Measurements from ENCODE around the gene STX5.
"Not testable (repeated sequence)": the region's sequence is repeated elsewhere in the genome, so short reads cannot be mapped to it uniquely, and the experiment has no call there.

The STX5 gene

GRCh38 chr11:62854825-62855570, 23.1 kb upstream of the STX5 start:
- DNase-seq, result no peak
- intact Hi-C loops (cut with DNase I), result loop anchor here (1.0 kb wide), 1 partner anchor 13 kb away; no protein-coding TSS in a partner anchor

- DNase-seq, result peak in 1 of 10 donors; percentile 15
- intact Hi-C loops (cut with DNase I), result no loop called here
These were observed 22.4 kb upstream of the STX5 start for GRCh38 chr11:62854013-62854824.

DNA sequence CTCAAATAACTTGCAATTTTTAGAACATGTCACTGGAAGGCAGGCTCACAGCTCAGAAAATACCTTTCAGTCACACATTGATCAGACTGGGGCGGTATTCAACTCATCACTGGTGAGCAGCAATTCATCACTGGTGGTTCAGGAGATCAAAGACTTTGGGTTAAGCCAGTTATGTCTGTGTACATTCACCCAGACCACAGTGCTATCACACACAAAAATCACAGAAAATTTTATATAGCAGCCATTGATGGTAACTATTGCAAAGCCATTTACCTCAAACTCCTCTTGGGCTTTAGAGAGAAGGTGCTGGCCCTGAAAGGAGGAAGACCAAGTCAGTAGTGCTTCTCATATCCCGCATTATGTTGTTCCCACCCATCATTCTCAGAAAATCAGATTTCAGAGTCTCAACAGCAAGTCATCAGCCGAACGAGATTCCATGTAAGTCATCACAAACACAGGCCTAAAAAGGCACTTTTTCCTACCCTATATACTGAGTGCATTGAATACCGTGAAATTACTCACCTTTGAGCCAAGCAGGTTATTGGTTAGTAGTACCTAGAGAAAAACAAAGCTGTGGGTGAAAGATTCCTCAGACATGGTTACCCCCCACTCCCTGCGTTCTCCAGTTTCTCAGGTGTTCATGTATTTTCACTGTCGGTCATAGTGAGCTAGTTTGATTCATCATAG, 21.6 kb upstream of the STX5 start:
- intact Hi-C loops (cut with DNase I), result no loop called here
- peak in 1 of 10 donors; percentile 0 for DNase-seq

DNA sequence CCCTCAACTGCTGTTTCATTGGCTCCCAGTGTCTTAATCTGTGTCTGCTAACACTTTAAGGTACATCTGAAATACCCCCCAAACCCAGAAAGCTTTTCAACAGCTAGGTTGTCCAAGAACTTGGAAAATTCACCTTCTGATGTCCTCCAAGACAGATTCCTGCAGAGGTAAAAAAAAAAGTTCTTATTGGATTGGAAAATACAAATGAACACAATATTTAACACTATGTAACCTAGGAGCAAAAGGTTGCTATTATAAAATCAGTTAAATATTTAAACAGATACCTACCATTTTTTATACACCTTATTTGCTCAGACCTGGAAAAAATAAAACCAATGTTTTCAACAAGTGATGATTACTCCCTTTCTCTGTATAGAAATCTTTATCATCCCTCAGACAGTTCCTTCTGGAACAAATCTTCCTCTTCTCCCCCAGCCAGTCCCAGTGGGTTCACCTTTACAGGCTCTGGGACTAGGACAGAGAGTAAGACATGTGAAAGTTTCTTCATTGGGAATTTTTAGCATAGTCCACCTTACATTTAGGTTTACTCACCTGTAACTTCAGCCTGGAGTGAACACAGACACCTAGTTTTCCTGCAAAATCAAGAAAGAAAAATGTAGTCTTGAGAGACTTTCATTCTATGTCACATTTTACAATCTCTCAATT, 20.8 kb upstream of the STX5 start:
- intact Hi-C loops (cut with DNase I), result no loop called here

GRCh38 chr11:62851807-62852522, 20.1 kb upstream of the STX5 start:
- intact Hi-C loops (cut with DNase I), result no loop called here
- DNase-seq, result no peak

More for the DNA sequence above, 20.8 kb upstream of the STX5 start:
- no peak for DNase-seq

- DNase-seq, result no peak
- intact Hi-C loops (cut with DNase I), result no loop called here
These were observed 19.3 kb upstream of the STX5 start for GRCh38 chr11:62850911-62851806.

GRCh38 chr11:62847767-62848314, 16.0 kb upstream of the STX5 start:
- no peak for DNase-seq
- intact Hi-C loops (cut with DNase I), result no loop called here

GRCh38 chr11:62846177-62846576, 14.3 kb upstream of the STX5 start:
- no peak for DNase-seq
- intact Hi-C loops (cut with DNase I), result no loop called here

DNA sequence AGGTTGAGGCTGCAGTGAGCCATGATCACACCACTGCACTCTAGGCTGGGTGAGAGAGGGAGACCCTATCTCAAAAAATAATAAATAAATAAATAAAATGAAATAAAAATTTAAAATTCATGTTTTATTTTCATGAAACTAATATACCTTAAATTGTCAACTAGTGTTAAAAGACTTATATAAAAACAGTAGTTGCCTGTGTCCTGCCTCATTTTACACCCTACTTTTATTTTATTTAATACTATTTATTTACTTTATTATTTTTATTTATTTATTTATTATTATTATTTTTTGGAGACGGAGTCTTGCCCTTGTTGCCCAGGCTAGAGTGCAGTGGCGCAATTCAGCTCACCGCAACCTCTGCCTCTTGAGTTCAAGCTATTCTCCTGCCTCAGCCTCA, 12.3 kb upstream of the STX5 start:
- DNase-seq, result no peak
- intact Hi-C loops (cut with DNase I), result loop anchor here (5.0 kb wide), 1 partner anchor 57 kb away; the partner anchor contains the start of gene TMEM179B

- intact Hi-C loops (cut with DNase I), result loop anchor here (5.0 kb wide), 1 partner anchor 56 kb away; the partner anchor contains the start of gene TMEM179B
- no peak for DNase-seq
These were observed 11.6 kb upstream of the STX5 start for GRCh38 chr11:62843466-62843865.

- DNase-seq, result not testable (repeated sequence)
- intact Hi-C loops (cut with DNase I), result loop anchor here (1.0 to 5.0 kb wide), 2 partner anchors 12 to 56 kb away; partner anchors contain the start of gene TMEM179B
These were observed 11.0 kb upstream of the STX5 start for GRCh38 chr11:62842891-62843290.

DNA sequence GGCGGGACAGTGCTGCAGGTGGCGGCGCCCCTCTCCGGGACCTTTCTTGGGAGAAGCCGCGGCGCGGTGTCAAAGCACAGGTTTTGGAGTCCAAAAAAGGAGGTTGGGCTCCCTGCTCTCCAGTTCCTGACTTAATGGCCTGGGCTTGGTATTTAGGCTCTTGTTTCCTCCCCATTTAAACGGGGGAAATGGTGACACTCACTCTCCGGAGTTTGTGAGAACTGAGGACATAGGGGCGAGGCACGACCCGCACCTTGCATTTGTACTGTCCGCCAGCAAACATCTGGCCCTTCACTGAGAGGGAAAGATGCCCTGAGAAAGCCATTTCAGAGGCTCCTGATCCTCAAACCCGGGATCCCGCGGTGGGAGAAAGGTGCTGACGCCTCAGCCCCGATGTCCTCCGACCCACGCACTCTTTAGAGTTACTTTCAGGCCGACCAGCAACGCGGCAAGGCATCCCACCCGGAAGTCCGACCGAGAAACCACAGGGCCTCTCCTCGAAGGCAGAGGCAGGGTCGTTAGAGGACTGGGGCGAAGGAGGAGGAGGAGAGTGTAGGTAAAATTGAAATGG, 10.4 kb upstream of the STX5 start:
- intact Hi-C loops (cut with DNase I), result loop anchor here (1.0 to 5.0 kb wide), 2 partner anchors 13 to 55 kb away; partner anchors contain the start of gene TMEM179B
- DNase-seq, result peak in 4 of 10 donors; percentile 11 to 70 (median 23)

GRCh38 chr11:62841361-62842170, 9.7 kb upstream of the STX5 start:
- intact Hi-C loops (cut with DNase I), result loop anchor here (1.0 to 5.0 kb wide), 2 partner anchors 14 to 54 kb away; partner anchors contain the start of gene TMEM179B
- peak; percentile 67 to 97 (median 82) for DNase-seq

DNA sequence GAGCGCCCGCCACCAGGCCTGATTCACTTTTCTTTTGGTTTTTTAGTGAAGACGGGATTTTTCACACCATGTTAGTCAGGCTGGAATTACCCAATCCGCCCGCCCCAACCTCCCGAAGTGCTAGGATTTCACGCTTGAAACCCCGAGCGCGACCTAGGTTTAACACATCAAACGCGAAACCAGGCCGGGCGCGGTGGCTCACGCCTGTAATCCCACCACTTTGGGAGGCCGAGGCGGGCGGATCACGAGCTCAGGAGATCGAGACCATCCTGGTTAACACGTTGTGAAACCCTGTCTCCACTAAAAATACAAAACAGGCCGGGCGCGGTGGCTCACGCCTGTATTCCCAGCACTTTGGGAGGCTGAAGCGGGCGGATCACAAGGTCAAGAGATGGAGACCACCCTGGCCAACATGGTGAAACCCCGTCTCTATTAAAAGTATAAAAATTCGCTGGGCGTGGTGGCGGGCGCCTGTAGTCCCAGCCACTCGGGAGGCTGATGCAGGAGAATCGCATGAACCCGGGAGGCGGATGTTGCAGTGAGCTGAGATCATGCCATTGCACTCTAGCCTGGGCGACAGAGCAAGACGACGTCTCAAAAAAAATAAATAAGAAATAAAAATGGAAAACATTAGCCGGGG, 9.0 kb upstream of the STX5 start:
- peak in 9 of 10 donors; percentile 20 to 90 (median 43) for DNase-seq
- intact Hi-C loops (cut with DNase I), result loop anchor here (5.0 kb wide), 1 partner anchor 54 kb away; the partner anchor contains the start of gene TMEM179B

GRCh38 chr11:62839050-62839945, 7.4 kb upstream of the STX5 start, which contains the start of gene WDR74:
Gene WDR74 (minus strand): TSS chr11:62839590. CDS start chr11:62839570, 20 bp downstream.
- peak; percentile 92 to 99 (median 94) for DNase-seq
- intact Hi-C loops (cut with DNase I), result loop anchor here (1.0 to 10.0 kb wide), 2 partner anchors 17 to 114 kb away; partner anchors contain the start of genes HNRNPUL2 and TTC9C
